GM12875 (cell line): ENCODE measurements around the gene SSR1.

Experiments used
- H3K4me3 ChIP-seq: one replicate; pipeline ENCODE4 v1.5.1; 2011; ENCODE audit warnings: low read depth, low read length, control low read depth
- CTCF ChIP-seq: IDR thresholded peaks from 2 replicates; pipeline ENCODE4 v1.5.1; 2011; ENCODE audit warnings: low read depth, mild to moderate bottlenecking, control low read depth, inconsistent platforms, low read length, moderate library complexity, borderline replicate concordance; ENCODE audit not compliant: insufficient read depth

The SSR1 gene

GRCh38 chr6:7228662-7229375 lies 84.2 kb downstream of the SSR1 start:
- no peak for TF ChIP-seq CTCF
- H3K4me3 ChIP-seq: no peak overlapping the region

GRCh38 chr6:7224731-7225130 lies 88.3 kb downstream of the SSR1 start:
- no peak for TF ChIP-seq CTCF
- H3K4me3 ChIP-seq: no peak overlapping the region

- H3K4me3 ChIP-seq: no peak overlapping the region
- no peak for TF ChIP-seq CTCF
Measured at GRCh38 chr6:7222197-7222596, 90.8 kb downstream of the SSR1 start.

GRCh38 chr6:7219310-7219709 lies 93.7 kb downstream of the SSR1 start:
- TF ChIP-seq CTCF: no peak
- H3K4me3 ChIP-seq: no peak overlapping the region

- no peak for TF ChIP-seq CTCF
Measured at GRCh38 chr6:7218406-7218988, 94.5 kb downstream of the SSR1 start.

More at GRCh38 chr6:7218406-7218988, 94.5 kb downstream of the SSR1 start:
- no peak overlapping the region for H3K4me3 ChIP-seq
